HepG2 (cell line): ENCODE measurements around the gene FETUB. TPM values are rescaled to one million over a fixed set of nuclear protein-coding genes. Genes with fewer than 3 reads are reported as not detected.

Experiments used
- ATF4 ChIP-seq, 2 experiments: fragments of 450-650 bp in 1 of 2; sonication (generic) in 1 of 2; formaldehyde crosslinking; IDR thresholded peaks; 2 replicates each; pipeline versions ENCODE4 v1.5.0 to v1.8.0; 2020 to 2022; ENCODE audit warnings: mild to moderate bottlenecking in 1 of 2, missing genetic modification reagents in 1 of 2
- ZNF782 ChIP-seq: sonication (generic); formaldehyde crosslinking; IDR thresholded peaks from 2 replicates; pipeline ENCODE4 v1.4.0; 2020; ENCODE audit warnings: missing genetic modification reagents, mild to moderate bottlenecking, borderline replicate concordance
- polyA plus RNA-seq, 8 experiments: library from polyadenylated mRNA; depleted of rRNA in 3 of 8; stranded (reverse) in 7 of 8; unstranded in 1 of 8; fragments of >200 nt; fragmentation: Illumina TruSeq in 4 of 8; extraction: Trizol in 4 of 8; gene quantifications; 2 replicates each; pipeline versions ENCODE4 v1.2.1 to v1.2.3, GENCODE V29; 2011 to 2016; ENCODE audit warnings: low read depth in 4 of 8, missing spikeins in 1 of 8, mixed read lengths in 1 of 8; ENCODE audit not compliant: insufficient read depth in 1 of 8
- total RNA-seq, 5 experiments: library from RNA; depleted of rRNA; stranded (reverse); fragments of >200 nt; fragmentation: Illumina TruSeq; extraction: Trizol; gene quantifications; 2 replicates each; pipeline ENCODE4 v1.2.3, GENCODE V29; 2016; ENCODE audit warnings: low read depth in 1 of 5
- TF ChIP-seq, protein P1 (sequence below), 2 experiments: fragments of 450-650 bp in 1 of 2; sonication (generic) in 1 of 2; formaldehyde crosslinking in 1 of 2; IDR thresholded peaks; 2 replicates each; pipeline versions ENCODE4 v1.6.1 to v1.8.0; 2016 to 2022; ENCODE audit warnings: antibody characterized with exemption in 1 of 2, mild to moderate bottlenecking in 1 of 2, missing genetic modification reagents in 1 of 2

FETUB gene
- total and polyA plus RNA-seq, 2 of the 13 experiments (the other 11 are each of a cell fraction or from before 2014, with no cell fraction given): 2.1 to 4.4 TPM

DNA sequence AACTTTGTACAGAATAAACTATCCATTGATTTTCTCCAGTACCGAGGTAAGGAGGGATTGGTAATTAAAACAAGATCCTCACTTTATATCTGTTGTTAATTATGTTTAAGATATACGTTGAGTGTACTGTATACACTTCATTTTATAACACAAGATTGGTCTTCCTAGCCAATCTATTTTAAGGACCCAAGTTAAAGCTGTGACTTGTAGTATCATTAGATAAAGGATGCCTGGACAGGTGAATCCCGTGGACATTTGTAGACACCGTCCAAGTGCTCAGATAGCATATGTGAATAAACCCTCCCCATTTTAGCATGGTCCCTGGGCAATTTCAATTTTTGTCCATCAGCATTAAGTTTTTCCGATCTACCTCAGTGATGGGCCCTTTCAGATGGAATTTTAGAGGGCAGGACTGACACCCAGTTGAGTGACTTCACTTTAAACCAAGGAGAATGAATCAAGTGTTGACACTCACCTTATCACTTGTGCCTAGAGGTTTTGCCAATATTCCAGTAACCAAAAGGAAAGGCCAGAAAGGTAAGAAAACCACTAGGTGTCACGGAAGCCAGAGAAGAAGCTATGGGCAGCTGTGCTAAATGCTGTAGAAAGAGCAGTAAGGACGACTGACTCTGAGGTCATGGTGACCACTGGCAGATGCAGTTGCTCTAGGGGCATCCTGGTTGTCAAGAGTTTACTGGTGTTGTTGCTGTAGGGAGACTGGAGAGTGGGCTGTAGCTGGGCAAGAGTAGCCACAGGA, 18.1 kb upstream of the FETUB start (continued):
- TF ChIP-seq, protein P1, sequence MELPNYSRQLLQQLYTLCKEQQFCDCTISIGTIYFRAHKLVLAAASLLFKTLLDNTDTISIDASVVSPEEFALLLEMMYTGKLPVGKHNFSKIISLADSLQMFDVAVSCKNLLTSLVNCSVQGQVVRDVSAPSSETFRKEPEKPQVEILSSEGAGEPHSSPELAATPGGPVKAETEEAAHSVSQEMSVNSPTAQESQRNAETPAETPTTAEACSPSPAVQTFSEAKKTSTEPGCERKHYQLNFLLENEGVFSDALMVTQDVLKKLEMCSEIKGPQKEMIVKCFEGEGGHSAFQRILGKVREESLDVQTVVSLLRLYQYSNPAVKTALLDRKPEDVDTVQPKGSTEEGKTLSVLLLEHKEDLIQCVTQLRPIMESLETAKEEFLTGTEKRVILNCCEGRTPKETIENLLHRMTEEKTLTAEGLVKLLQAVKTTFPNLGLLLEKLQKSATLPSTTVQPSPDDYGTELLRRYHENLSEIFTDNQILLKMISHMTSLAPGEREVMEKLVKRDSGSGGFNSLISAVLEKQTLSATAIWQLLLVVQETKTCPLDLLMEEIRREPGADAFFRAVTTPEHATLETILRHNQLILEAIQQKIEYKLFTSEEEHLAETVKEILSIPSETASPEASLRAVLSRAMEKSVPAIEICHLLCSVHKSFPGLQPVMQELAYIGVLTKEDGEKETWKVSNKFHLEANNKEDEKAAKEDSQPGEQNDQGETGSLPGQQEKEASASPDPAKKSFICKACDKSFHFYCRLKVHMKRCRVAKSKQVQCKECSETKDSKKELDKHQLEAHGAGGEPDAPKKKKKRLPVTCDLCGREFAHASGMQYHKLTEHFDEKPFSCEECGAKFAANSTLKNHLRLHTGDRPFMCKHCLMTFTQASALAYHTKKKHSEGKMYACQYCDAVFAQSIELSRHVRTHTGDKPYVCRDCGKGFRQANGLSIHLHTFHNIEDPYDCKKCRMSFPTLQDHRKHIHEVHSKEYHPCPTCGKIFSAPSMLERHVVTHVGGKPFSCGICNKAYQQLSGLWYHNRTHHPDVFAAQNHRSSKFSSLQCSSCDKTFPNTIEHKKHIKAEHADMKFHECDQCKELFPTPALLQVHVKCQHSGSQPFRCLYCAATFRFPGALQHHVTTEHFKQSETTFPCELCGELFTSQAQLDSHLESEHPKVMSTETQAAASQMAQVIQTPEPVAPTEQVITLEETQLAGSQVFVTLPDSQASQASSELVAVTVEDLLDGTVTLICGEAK (IDR thresholded peaks at IDR 0.05): no peak
- TF ChIP-seq, protein P1 (CRISPR knock-in tag; IDR thresholded peaks at IDR 0.05): no peak
- TF ChIP-seq ZNF782 (CRISPR knock-in tag): no peak
- TF ChIP-seq ATF4 (CRISPR knock-in tag; IDR thresholded peaks at IDR 0.05): no peak
